Renal cortex interstitium (tissue), 11 donors: ENCODE data around the gene RCOR2. TPM values are rescaled to one million over a fixed set of nuclear protein-coding genes. Genes with fewer than 3 reads are reported as not detected.

ENCODE experiments used
- DNase-seq, 11 donors: peaks; one replicate each; pipeline ENCODE4 v3.0.0-alpha.2; 2013; ENCODE audit warnings: low read depth in 9 of 11, low spot score in 4 of 11; ENCODE audit errors: extremely low read depth in 1 of 11
- polyA plus RNA-seq, 3 donors: library from polyadenylated mRNA; unstranded; fragments of 120-200 nt; gene quantifications; one replicate each; pipeline ENCODE4 v1.2.1, GENCODE V29; 2013; ENCODE audit not compliant: insufficient read length in 3 of 3

Gene RCOR2
- polyA plus RNA-seq, 3 donors, result 11.0 to 15.6 (median 12.8) TPM

- DNase-seq, result no peak
These were observed 4.3 kb downstream of the RCOR2 start for GRCh38 chr11:63912678-63913077.

- DNase-seq, result no peak
These were observed 5.1 kb downstream of the RCOR2 start for GRCh38 chr11:63911876-63912275.

DNA sequence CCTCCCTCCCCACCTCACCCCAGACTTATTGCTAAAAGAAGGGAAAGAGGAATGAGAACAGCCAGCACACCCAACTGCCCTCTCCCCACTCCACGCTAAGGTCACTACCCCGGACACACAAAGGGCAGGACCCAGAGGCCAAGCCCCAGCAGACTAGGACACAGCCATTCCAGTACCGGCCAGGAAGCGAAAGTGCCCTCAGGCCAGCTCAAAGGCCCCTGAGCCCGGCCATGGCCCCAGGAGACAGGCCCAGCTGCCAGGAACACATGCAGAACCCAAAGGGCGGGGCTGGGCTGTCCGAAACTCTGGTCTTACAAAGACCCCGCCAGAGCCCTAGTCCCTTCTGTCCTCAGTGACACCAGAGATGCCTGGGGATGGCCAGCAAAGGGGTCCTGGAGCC lies 5.5 kb downstream of the RCOR2 start:
- DNase-seq, result no peak

GRCh38 chr11:63910675-63911074 lies 6.3 kb downstream of the RCOR2 start:
- no peak for DNase-seq

GRCh38 chr11:63909591-63910506 lies 7.1 kb downstream of the RCOR2 start:
- no peak for DNase-seq

GRCh38 chr11:63908631-63909401 lies 8.1 kb downstream of the RCOR2 start:
- no peak for DNase-seq

GRCh38 chr11:63907808-63908530 lies 9.0 kb downstream of the RCOR2 start:
- DNase-seq, result peak in 1 of 11 donors; percentile 58

- no peak for DNase-seq
These were observed 9.9 kb downstream of the RCOR2 start for GRCh38 chr11:63907063-63907462.

- no peak for DNase-seq
These were observed 10.4 kb downstream of the RCOR2 start for GRCh38 chr11:63906585-63906984.

DNA sequence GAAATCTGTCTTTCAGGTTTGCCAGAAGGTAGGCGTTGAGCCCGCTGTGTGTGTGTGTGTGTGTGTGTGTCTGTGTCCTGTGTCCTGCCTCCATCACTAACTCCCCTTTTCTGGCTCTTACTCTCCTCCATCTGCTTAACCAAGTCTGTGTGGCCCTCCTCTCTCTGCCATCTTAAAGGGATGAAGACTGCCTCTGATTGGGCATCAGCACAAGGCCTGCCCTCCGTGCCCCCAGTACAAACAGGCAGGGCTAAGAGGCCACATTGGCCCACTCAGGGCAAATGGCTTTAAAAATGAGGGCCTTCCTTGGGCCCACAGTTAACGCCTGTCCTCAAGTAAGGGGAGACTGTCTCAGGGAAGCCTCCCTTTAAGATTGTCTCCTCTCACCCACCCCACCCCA lies 10.9 kb downstream of the RCOR2 start:
- no peak for DNase-seq

GRCh38 chr11:63905179-63905578 lies 11.8 kb downstream of the RCOR2 start:
- no peak for DNase-seq

DNA sequence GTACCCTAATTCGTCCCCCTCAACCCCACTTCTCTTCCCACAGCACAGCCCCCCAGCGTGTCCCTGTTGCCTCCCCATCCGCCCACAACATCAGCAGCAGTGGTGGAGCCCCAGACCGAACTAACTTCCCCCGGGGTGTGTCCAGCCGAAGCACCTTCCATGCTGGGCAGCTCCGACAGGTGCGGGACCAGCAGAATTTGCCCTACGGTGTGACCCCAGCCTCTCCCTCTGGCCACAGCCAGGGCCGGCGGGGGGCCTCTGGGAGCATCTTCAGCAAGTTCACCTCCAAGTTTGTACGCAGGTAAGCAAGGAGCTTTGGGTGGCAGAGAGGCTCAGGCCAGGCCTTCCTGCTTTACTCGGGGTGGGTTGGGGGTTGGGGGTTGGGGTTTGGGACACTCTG lies 12.2 kb downstream of the RCOR2 start:
- DNase-seq, result no peak

- no peak for DNase-seq
These were observed 13.1 kb downstream of the RCOR2 start for GRCh38 chr11:63903884-63904283.

DNA sequence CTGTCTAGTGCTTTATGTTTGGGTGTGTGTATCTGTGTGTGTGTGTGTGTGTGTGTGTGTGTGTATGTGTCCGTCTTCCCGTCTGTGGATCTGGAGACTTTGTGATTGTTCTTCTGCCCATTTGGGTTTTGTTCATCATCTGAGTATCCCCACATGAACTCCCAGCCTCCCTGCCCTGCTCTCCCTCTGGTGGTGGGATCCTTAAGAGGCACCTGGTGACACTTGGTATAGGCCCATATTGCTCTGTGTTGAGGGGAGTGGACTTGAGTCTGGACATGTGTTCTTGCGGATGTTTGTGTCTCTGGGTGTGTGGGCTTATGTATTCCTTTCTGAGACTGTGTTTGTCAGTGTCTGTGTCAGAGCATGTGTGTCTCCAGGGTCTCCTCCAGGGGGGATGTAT lies 15.3 kb downstream of the RCOR2 start:
- DNase-seq, result no peak

- DNase-seq, result no peak
These were observed 19.4 kb downstream of the RCOR2 start for GRCh38 chr11:63897459-63898146.

DNA sequence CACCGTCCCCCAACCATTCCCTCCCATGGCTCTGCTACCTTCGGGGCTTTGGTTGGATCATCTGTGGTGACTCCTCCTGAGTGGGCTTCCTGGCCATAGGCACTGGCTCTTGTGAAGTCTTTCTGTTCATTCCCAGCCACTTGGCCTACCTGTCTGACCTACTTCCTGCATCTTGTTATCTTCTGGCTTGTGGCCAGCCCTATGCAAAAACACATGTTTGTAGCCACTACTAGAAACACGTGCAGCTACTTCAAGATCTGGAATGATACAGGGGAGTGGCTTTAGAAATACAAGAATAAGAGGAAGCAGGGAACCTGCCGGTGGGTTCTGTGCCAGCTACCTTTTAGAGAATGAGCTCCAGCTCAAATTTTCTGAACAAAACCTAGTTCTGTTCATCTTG lies 20.9 kb downstream of the RCOR2 start:
- DNase-seq, result no peak

- DNase-seq, result no peak
These were observed 23.6 kb downstream of the RCOR2 start for GRCh38 chr11:63893355-63893754.

DNA sequence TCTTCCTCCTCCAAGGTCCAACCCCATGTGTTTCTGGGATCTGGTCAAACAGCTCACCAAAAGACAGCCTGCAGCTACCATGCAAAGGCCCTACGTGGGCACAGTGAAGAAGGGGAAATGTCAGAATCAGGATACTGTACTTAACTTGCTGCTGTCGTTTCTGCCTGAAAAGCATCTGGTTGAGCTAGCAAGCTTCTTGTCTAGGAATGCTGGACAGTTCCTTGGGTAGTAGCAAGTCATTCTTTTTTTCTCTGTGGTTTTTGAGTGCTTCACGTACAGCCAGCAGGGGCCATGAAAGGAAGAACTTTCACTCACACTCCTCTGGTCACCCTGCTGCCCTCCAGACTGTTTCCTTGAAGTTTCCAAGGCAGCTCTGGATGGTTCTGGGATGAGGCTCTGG lies 24.7 kb downstream of the RCOR2 start:
- no peak for DNase-seq

GRCh38 chr11:63890368-63890767 lies 26.6 kb downstream of the RCOR2 start:
- no peak for DNase-seq
